ENCODE results near the gene TSKS.

- TF ChIP-seq CTCF (IDR thresholded peaks at IDR 0.05), result no peak
- no peak for TF ChIP-seq POLR2A (IDR thresholded peaks at IDR 0.05)
- no peak for TF ChIP-seq POLR2AphosphoS5 (IDR thresholded peaks at IDR 0.05)
- no peak for TF ChIP-seq EP300 (IDR thresholded peaks at IDR 0.05; ENCODE audit: low read depth)
Observed at GRCh38 chr19:49749055-49749716, 13.9 kb downstream of the TSKS start.
